ENCODE data around the gene PDCD1.

The PDCD1 gene

GRCh38 chr2:241848761-241849615 lies 9.7 kb downstream of the PDCD1 start:
- H3K27ac ChIP-seq (ENCODE audit: low read depth, low read length) = no peak overlapping the region
- H3K4me3 ChIP-seq (ENCODE audit: low read depth in 1 of 2, low read length in 2 of 2) = no peak overlapping the region
- no peak overlapping the region for H3K9ac ChIP-seq (ENCODE audit: low read depth in 1 of 2, low read length in 2 of 2)
- H3K9me3 ChIP-seq (ENCODE audit: control insufficient read depth in 1 of 2, low read length in 2 of 2) = no peaks in the 10 kb centered on the region
- H3K27me3 ChIP-seq (ENCODE audit: control insufficient read depth in 1 of 2, insufficient read depth in 2 of 2, low read length in 2 of 2) = no peaks in the 10 kb centered on the region
- peaks cover 6 to 9% of the 10 kb centered on the region in 2 donors for H3K4me1 ChIP-seq (ENCODE audit: control insufficient read depth in 1 of 2, insufficient read depth in 2 of 2, low read length in 2 of 2)
- no peaks in the 10 kb centered on the region for H3K36me3 ChIP-seq (ENCODE audit: control insufficient read depth in 1 of 2, insufficient read depth in 2 of 2, low read length in 2 of 2)

GRCh38 chr2:241846406-241846805 lies 12.3 kb downstream of the PDCD1 start:
- H3K36me3 ChIP-seq (ENCODE audit: control insufficient read depth in 1 of 2, insufficient read depth in 2 of 2, low read length in 2 of 2) = no peaks in the 10 kb centered on the region
- no peaks in the 10 kb centered on the region for H3K9me3 ChIP-seq (ENCODE audit: control insufficient read depth in 1 of 2, low read length in 2 of 2)
- peaks cover 9 to 18% of the 10 kb centered on the region in 2 donors for H3K4me1 ChIP-seq (ENCODE audit: control insufficient read depth in 1 of 2, insufficient read depth in 2 of 2, low read length in 2 of 2)
- no peak overlapping the region for H3K9ac ChIP-seq (ENCODE audit: low read depth in 1 of 2, low read length in 2 of 2)
- no peaks in the 10 kb centered on the region for H3K27me3 ChIP-seq (ENCODE audit: control insufficient read depth in 1 of 2, insufficient read depth in 2 of 2, low read length in 2 of 2)
- no peak overlapping the region for H3K4me3 ChIP-seq (ENCODE audit: low read depth in 1 of 2, low read length in 2 of 2)
- H3K27ac ChIP-seq (ENCODE audit: low read depth, low read length) = no peak overlapping the region

GRCh38 chr2:241844831-241845578 lies 13.7 kb downstream of the PDCD1 start:
- peaks cover 9 to 18% of the 10 kb centered on the region in 2 donors for H3K4me1 ChIP-seq (ENCODE audit: control insufficient read depth in 1 of 2, insufficient read depth in 2 of 2, low read length in 2 of 2)
- no peaks in the 10 kb centered on the region for H3K36me3 ChIP-seq (ENCODE audit: control insufficient read depth in 1 of 2, insufficient read depth in 2 of 2, low read length in 2 of 2)
- peak overlapping the region in 1 of 2 donors; percentile 35 for H3K4me3 ChIP-seq (ENCODE audit: low read depth in 1 of 2, low read length in 2 of 2)
- no peak overlapping the region for H3K9ac ChIP-seq (ENCODE audit: low read depth in 1 of 2, low read length in 2 of 2)
- no peak overlapping the region for H3K27ac ChIP-seq (ENCODE audit: low read depth, low read length)
- H3K27me3 ChIP-seq (ENCODE audit: control insufficient read depth in 1 of 2, insufficient read depth in 2 of 2, low read length in 2 of 2) = no peaks in the 10 kb centered on the region
- H3K9me3 ChIP-seq (ENCODE audit: control insufficient read depth in 1 of 2, low read length in 2 of 2) = no peaks in the 10 kb centered on the region

- H3K27me3 ChIP-seq (ENCODE audit: control insufficient read depth in 1 of 2, insufficient read depth in 2 of 2, low read length in 2 of 2) = no peaks in the 10 kb centered on the region
- H3K4me1 ChIP-seq (ENCODE audit: control insufficient read depth in 1 of 2, insufficient read depth in 2 of 2, low read length in 2 of 2) = peaks cover 9 to 18% of the 10 kb centered on the region in 2 donors
- H3K9me3 ChIP-seq (ENCODE audit: control insufficient read depth in 1 of 2, low read length in 2 of 2) = no peaks in the 10 kb centered on the region
- H3K9ac ChIP-seq (ENCODE audit: low read depth in 1 of 2, low read length in 2 of 2) = no peak overlapping the region
- H3K27ac ChIP-seq (ENCODE audit: low read depth, low read length) = peak overlapping the region; percentile 10
- peak overlapping the region; percentile 35 to 48 for H3K4me3 ChIP-seq (ENCODE audit: low read depth in 1 of 2, low read length in 2 of 2)
- no peaks in the 10 kb centered on the region for H3K36me3 ChIP-seq (ENCODE audit: control insufficient read depth in 1 of 2, insufficient read depth in 2 of 2, low read length in 2 of 2)
These were observed 14.5 kb downstream of the PDCD1 start for GRCh38 chr2:241844066-241844728.

- no peaks in the 10 kb centered on the region for H3K9me3 ChIP-seq (ENCODE audit: control insufficient read depth in 1 of 2, low read length in 2 of 2)
- no peaks in the 10 kb centered on the region for H3K36me3 ChIP-seq (ENCODE audit: control insufficient read depth in 1 of 2, insufficient read depth in 2 of 2, low read length in 2 of 2)
- no peak overlapping the region for H3K9ac ChIP-seq (ENCODE audit: low read depth in 1 of 2, low read length in 2 of 2)
- peak overlapping the region; percentile 36 for H3K27ac ChIP-seq (ENCODE audit: low read depth, low read length)
- peaks cover 9 to 18% of the 10 kb centered on the region in 2 donors for H3K4me1 ChIP-seq (ENCODE audit: control insufficient read depth in 1 of 2, insufficient read depth in 2 of 2, low read length in 2 of 2)
- no peaks in the 10 kb centered on the region for H3K27me3 ChIP-seq (ENCODE audit: control insufficient read depth in 1 of 2, insufficient read depth in 2 of 2, low read length in 2 of 2)
- H3K4me3 ChIP-seq (ENCODE audit: low read depth in 1 of 2, low read length in 2 of 2) = peak overlapping the region; percentile 50 to 58
These were observed 15.2 kb downstream of the PDCD1 start for GRCh38 chr2:241843321-241844065.

GRCh38 chr2:241842620-241843211 lies 16.0 kb downstream of the PDCD1 start:
- Histone ChIP-seq H3K4me3 (ENCODE audit: low read depth in 1 of 2, low read length in 2 of 2) (peak overlapping the region; percentile 50 to 58), H3K4me1 (ENCODE audit: control insufficient read depth in 1 of 2, insufficient read depth in 2 of 2, low read length in 2 of 2) (peaks cover 9 to 18% of the 10 kb centered on the region in 2 donors), H3K9ac (ENCODE audit: low read depth in 1 of 2, low read length in 2 of 2) (no peak overlapping the region), H3K9me3 (ENCODE audit: control insufficient read depth in 1 of 2, low read length in 2 of 2) (no peaks in the 10 kb centered on the region), H3K27me3 (ENCODE audit: control insufficient read depth in 1 of 2, insufficient read depth in 2 of 2, low read length in 2 of 2) (peaks cover 0 to 3% of the 10 kb centered on the region in 2 donors), H3K36me3 (ENCODE audit: control insufficient read depth in 1 of 2, insufficient read depth in 2 of 2, low read length in 2 of 2) (no peaks in the 10 kb centered on the region), H3K27ac (ENCODE audit: low read depth, low read length) (no peak overlapping the region)

- Histone ChIP-seq H3K4me3 (ENCODE audit: low read depth in 1 of 2, low read length in 2 of 2) (no peak overlapping the region), H3K36me3 (ENCODE audit: control insufficient read depth in 1 of 2, insufficient read depth in 2 of 2, low read length in 2 of 2) (no peaks in the 10 kb centered on the region), H3K27me3 (ENCODE audit: control insufficient read depth in 1 of 2, insufficient read depth in 2 of 2, low read length in 2 of 2) (peaks cover 0 to 3% of the 10 kb centered on the region in 2 donors), H3K9me3 (ENCODE audit: control insufficient read depth in 1 of 2, low read length in 2 of 2) (no peaks in the 10 kb centered on the region), H3K27ac (ENCODE audit: low read depth, low read length) (no peak overlapping the region), H3K4me1 (ENCODE audit: control insufficient read depth in 1 of 2, insufficient read depth in 2 of 2, low read length in 2 of 2) (peaks cover 9 to 18% of the 10 kb centered on the region in 2 donors), H3K9ac (ENCODE audit: low read depth in 1 of 2, low read length in 2 of 2) (no peak overlapping the region)
These were observed 16.7 kb downstream of the PDCD1 start for GRCh38 chr2:241842067-241842415.

- H3K4me3 ChIP-seq (ENCODE audit: low read depth in 1 of 2, low read length in 2 of 2) = no peak overlapping the region
- H3K4me1 ChIP-seq (ENCODE audit: control insufficient read depth in 1 of 2, insufficient read depth in 2 of 2, low read length in 2 of 2) = peaks cover 9 to 18% of the 10 kb centered on the region in 2 donors
- no peak overlapping the region for H3K27ac ChIP-seq (ENCODE audit: low read depth, low read length)
- H3K9ac ChIP-seq (ENCODE audit: low read depth in 1 of 2, low read length in 2 of 2) = no peak overlapping the region
- H3K36me3 ChIP-seq (ENCODE audit: control insufficient read depth in 1 of 2, insufficient read depth in 2 of 2, low read length in 2 of 2) = no peaks in the 10 kb centered on the region
- H3K9me3 ChIP-seq (ENCODE audit: control insufficient read depth in 1 of 2, low read length in 2 of 2) = no peaks in the 10 kb centered on the region
- peaks cover 0 to 3% of the 10 kb centered on the region in 2 donors for H3K27me3 ChIP-seq (ENCODE audit: control insufficient read depth in 1 of 2, insufficient read depth in 2 of 2, low read length in 2 of 2)
These were observed 17.3 kb downstream of the PDCD1 start for GRCh38 chr2:241841181-241842066.
